HEK293 (cell line): ENCODE data around the gene TTC6.

Experiments
- CTCF ChIP-seq: fragments of 450-650 bp; formaldehyde crosslinking; IDR thresholded peaks from 2 replicates; pipeline ENCODE4 v1.5.1; 2016; ENCODE audit warnings: missing biosample characterization, missing genetic modification characterization
- GFI1B ChIP-seq: fragments of 450-650 bp; formaldehyde crosslinking; IDR thresholded peaks from 2 replicates; pipeline ENCODE4 v1.5.1; 2016; ENCODE audit warnings: missing biosample characterization, missing genetic modification characterization
- GLI2 ChIP-seq: fragments of 450-650 bp; formaldehyde crosslinking; IDR thresholded peaks from 2 replicates; pipeline ENCODE4; 2017; ENCODE audit warnings: missing biosample characterization, missing genetic modification characterization, low read depth, borderline replicate concordance
- GLIS2 ChIP-seq: fragments of 450-650 bp; formaldehyde crosslinking; IDR thresholded peaks from 2 replicates; pipeline ENCODE4 v1.5.1; 2016; ENCODE audit warnings: missing biosample characterization, missing genetic modification characterization
- HOXC10 ChIP-seq: sonication (generic); formaldehyde crosslinking; IDR thresholded peaks from 2 replicates; pipeline ENCODE4 v1.8.1; 2023; ENCODE audit warnings: mild to moderate bottlenecking, missing genetic modification reagents
- KLF1 ChIP-seq: fragments of 450-650 bp; formaldehyde crosslinking; IDR thresholded peaks from 2 replicates; pipeline ENCODE4 v1.5.1; 2016; ENCODE audit warnings: missing biosample characterization, missing genetic modification characterization
- SCRT1 ChIP-seq: fragments of 450-650 bp; formaldehyde crosslinking; IDR thresholded peaks from 2 replicates; pipeline ENCODE4 v1.5.1; 2016; ENCODE audit warnings: missing biosample characterization, missing genetic modification characterization, borderline replicate concordance
- SP3 ChIP-seq: fragments of 450-650 bp; formaldehyde crosslinking; IDR thresholded peaks from 2 replicates; pipeline ENCODE4 v1.5.1; 2016; ENCODE audit warnings: missing biosample characterization, missing genetic modification characterization
- ZBTB1 ChIP-seq: fragments of 450-650 bp; formaldehyde crosslinking; IDR thresholded peaks from 2 replicates; pipeline ENCODE4 v1.5.1; 2016; ENCODE audit warnings: missing biosample characterization, missing genetic modification characterization
- ZBTB17 ChIP-seq: fragments of 450-650 bp; formaldehyde crosslinking; IDR thresholded peaks from 2 replicates; pipeline ENCODE4 v1.5.1; 2016; ENCODE audit warnings: missing biosample characterization, missing genetic modification characterization
- ZBTB26 ChIP-seq: fragments of 450-650 bp; formaldehyde crosslinking; optimal IDR thresholded peaks from 2 replicates; pipeline ENCODE3; 2016; ENCODE audit warnings: missing biosample characterization, mild to moderate bottlenecking, missing genetic modification characterization
- ZFP69B ChIP-seq: fragments of 450-650 bp; formaldehyde crosslinking; IDR thresholded peaks from 2 replicates; pipeline ENCODE4 v1.5.1; 2016; ENCODE audit warnings: missing biosample characterization, missing genetic modification characterization
- ZNF157 ChIP-seq: fragments of 450-650 bp; formaldehyde crosslinking; IDR thresholded peaks from 2 replicates; pipeline ENCODE4 v1.5.1; 2016; ENCODE audit warnings: missing biosample characterization, missing genetic modification characterization
- ZNF280D ChIP-seq: fragments of 450-650 bp; formaldehyde crosslinking; IDR thresholded peaks from 2 replicates; pipeline ENCODE4 v1.5.1; 2016; ENCODE audit warnings: missing biosample characterization, missing genetic modification characterization
- ZNF335 ChIP-seq: fragments of 450-650 bp; formaldehyde crosslinking; conservative IDR thresholded peaks from 2 replicates; pipeline ENCODE4 v1.5.1; 2016; ENCODE audit warnings: missing biosample characterization, missing genetic modification characterization
- ZNF423 ChIP-seq: fragments of 450-650 bp; formaldehyde crosslinking; IDR thresholded peaks from 2 replicates; pipeline ENCODE4 v1.5.1; 2016; ENCODE audit warnings: missing biosample characterization, missing genetic modification characterization
- ZNF561 ChIP-seq: fragments of 450-650 bp; IDR thresholded peaks from 2 replicates; pipeline ENCODE4 v1.5.1; 2018; ENCODE audit warnings: missing biosample characterization, missing genetic modification characterization, borderline replicate concordance
- ZNF596 ChIP-seq: fragments of 450-650 bp; IDR thresholded peaks from 2 replicates; pipeline ENCODE4 v1.5.0; 2018; ENCODE audit warnings: missing biosample characterization, mild to moderate bottlenecking, missing genetic modification characterization, moderate library complexity
- ZNF837 ChIP-seq: fragments of 450-650 bp; formaldehyde crosslinking; IDR thresholded peaks from 2 replicates; pipeline ENCODE4 v1.5.1; 2016; ENCODE audit warnings: missing biosample characterization, missing genetic modification characterization
- ZSCAN30 ChIP-seq: fragments of 450-650 bp; IDR thresholded peaks from 2 replicates; pipeline ENCODE4 v1.5.1; 2018; ENCODE audit warnings: missing biosample characterization, mild to moderate bottlenecking, missing genetic modification characterization, moderate library complexity
- ZSCAN4 ChIP-seq: fragments of 450-650 bp; formaldehyde crosslinking; IDR thresholded peaks from 2 replicates; pipeline ENCODE4 v1.5.1; 2017; ENCODE audit warnings: missing biosample characterization, missing genetic modification characterization
- TF ChIP-seq, protein P1 (sequence below): fragments of 450-650 bp; IDR thresholded peaks from 2 replicates; pipeline ENCODE4 v1.5.1; 2018; ENCODE audit warnings: missing biosample characterization, missing genetic modification characterization
- TF ChIP-seq, protein P2 (sequence below): fragments of 450-650 bp; formaldehyde crosslinking; IDR thresholded peaks from 2 replicates; pipeline ENCODE4 v1.5.1; 2017; ENCODE audit warnings: missing biosample characterization, missing genetic modification characterization
- TF ChIP-seq, protein P3 (sequence below): fragments of 450-650 bp; formaldehyde crosslinking; IDR thresholded peaks from 2 replicates; pipeline ENCODE4 v1.5.1; 2016; ENCODE audit warnings: missing biosample characterization, missing genetic modification characterization
- TF ChIP-seq, protein P4 (sequence below): fragments of 450-650 bp; IDR thresholded peaks from 2 replicates; pipeline ENCODE4 v1.5.1; 2018; ENCODE audit warnings: missing biosample characterization, mild to moderate bottlenecking, missing genetic modification characterization

TTC6 gene

GRCh38 chr14:37583358-37584210, 11.8 kb upstream of the TTC6 start (continued):
- TF ChIP-seq ZNF596 (tag by site-specific recombination) (peak; percentile 27; the same call in 1 of the 2 replicates), GLIS2 (tag by site-specific recombination) (peak; percentile 61; the same call in 1 of the 2 replicates), SP3 (tag by site-specific recombination) (peak; percentile 82), ZFP69B (tag by site-specific recombination) (0 out of 2 replicates have a peak, but pooled peaks have one; percentile 14), GLI2 (tag by site-specific recombination) (no peak), KLF1 (tag by site-specific recombination) (peak; percentile 66), ZNF561 (tag by site-specific recombination) (peak; percentile 89), ZBTB26 (peak; percentile 88), HOXC10 (CRISPR knock-in tag) (no peak), ZBTB1 (tag by site-specific recombination) (no peak), ZNF335 (tag by site-specific recombination) (peak; percentile 82), ZNF423 (tag by site-specific recombination) (peak; percentile 88), CTCF (tag by site-specific recombination) (peak; percentile 26; the same call in 1 of the 2 replicates), ZSCAN30 (tag by site-specific recombination) (0 out of 2 replicates have a peak, but pooled peaks have one; percentile 17), ZNF837 (tag by site-specific recombination) (no peak), ZSCAN4 (tag by site-specific recombination) (peak; percentile 93), ZNF157 (no peak), SCRT1 (tag by site-specific recombination) (peak; percentile 30; the same call in 1 of the 2 replicates), GFI1B (tag by site-specific recombination) (no peak), ZNF280D (tag by site-specific recombination) (no peak), ZBTB17 (tag by site-specific recombination) (peak; percentile 76)
- TF ChIP-seq, protein P1, sequence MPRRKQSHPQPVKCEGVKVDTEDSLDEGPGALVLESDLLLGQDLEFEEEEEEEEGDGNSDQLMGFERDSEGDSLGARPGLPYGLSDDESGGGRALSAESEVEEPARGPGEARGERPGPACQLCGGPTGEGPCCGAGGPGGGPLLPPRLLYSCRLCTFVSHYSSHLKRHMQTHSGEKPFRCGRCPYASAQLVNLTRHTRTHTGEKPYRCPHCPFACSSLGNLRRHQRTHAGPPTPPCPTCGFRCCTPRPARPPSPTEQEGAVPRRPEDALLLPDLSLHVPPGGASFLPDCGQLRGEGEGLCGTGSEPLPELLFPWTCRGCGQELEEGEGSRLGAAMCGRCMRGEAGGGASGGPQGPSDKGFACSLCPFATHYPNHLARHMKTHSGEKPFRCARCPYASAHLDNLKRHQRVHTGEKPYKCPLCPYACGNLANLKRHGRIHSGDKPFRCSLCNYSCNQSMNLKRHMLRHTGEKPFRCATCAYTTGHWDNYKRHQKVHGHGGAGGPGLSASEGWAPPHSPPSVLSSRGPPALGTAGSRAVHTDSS (tag by site-specific recombination): no peak
- TF ChIP-seq, protein P2, sequence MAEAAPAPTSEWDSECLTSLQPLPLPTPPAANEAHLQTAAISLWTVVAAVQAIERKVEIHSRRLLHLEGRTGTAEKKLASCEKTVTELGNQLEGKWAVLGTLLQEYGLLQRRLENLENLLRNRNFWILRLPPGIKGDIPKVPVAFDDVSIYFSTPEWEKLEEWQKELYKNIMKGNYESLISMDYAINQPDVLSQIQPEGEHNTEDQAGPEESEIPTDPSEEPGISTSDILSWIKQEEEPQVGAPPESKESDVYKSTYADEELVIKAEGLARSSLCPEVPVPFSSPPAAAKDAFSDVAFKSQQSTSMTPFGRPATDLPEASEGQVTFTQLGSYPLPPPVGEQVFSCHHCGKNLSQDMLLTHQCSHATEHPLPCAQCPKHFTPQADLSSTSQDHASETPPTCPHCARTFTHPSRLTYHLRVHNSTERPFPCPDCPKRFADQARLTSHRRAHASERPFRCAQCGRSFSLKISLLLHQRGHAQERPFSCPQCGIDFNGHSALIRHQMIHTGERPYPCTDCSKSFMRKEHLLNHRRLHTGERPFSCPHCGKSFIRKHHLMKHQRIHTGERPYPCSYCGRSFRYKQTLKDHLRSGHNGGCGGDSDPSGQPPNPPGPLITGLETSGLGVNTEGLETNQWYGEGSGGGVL (tag by site-specific recombination): peak; percentile 79
- TF ChIP-seq, protein P3, sequence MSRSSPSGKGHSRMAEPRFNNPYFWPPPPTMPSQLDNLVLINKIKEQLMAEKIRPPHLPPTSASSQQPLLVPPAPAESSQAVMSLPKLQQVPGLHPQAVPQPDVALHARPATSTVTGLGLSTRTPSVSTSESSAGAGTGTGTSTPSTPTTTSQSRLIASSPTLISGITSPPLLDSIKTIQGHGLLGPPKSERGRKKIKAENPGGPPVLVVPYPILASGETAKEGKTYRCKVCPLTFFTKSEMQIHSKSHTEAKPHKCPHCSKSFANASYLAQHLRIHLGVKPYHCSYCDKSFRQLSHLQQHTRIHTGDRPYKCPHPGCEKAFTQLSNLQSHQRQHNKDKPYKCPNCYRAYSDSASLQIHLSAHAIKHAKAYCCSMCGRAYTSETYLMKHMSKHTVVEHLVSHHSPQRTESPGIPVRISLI (tag by site-specific recombination): no peak
- TF ChIP-seq, protein P4, sequence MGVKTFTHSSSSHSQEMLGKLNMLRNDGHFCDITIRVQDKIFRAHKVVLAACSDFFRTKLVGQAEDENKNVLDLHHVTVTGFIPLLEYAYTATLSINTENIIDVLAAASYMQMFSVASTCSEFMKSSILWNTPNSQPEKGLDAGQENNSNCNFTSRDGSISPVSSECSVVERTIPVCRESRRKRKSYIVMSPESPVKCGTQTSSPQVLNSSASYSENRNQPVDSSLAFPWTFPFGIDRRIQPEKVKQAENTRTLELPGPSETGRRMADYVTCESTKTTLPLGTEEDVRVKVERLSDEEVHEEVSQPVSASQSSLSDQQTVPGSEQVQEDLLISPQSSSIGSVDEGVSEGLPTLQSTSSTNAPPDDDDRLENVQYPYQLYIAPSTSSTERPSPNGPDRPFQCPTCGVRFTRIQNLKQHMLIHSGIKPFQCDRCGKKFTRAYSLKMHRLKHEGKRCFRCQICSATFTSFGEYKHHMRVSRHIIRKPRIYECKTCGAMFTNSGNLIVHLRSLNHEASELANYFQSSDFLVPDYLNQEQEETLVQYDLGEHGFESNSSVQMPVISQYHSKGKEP: no peak
